ENCODE data around the gene MACIR.

The MACIR gene

DNA sequence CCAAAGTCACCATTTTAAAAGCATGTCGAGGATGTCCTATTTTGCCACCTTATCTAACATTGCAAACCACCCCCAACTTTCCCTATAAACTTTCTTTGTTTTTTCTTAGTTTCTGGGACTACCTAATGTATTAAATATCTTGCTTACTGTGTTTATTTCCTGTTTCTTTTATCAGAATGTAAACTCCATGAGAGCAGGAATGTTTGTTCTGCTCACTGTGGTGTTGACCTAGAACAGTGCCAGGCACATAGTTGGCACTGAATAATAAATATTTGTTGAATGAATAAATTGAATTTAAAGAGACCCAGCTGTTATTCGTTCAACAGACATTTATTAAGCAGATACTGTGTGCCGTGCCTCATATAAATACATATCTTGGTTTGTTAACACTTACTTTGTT, 35.2 kb downstream of the MACIR start:
- DNase-seq: no peak

DNA sequence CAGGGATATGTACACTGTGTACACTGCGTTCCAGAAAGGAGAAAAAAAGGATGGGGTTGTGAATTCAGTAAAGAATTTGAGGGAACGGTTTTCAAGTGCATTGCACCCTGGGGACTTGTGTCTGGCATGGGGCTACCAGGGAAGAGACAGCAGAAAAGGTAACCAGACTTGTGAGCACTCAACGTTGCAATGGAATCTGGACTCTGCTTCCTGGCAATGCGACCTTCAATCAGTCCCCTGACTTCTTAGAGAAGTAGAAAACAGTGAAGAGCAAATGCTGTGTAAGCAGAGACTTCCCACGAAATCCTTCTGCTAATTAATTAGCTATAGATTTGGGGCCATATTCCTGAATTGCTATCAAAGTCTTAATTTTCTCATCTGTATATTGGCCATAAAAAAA, 36.3 kb downstream of the MACIR start:
- DNase-seq: no peak

- no peak for DNase-seq
Observed at GRCh38 chr5:103295424-103295823, 36.9 kb downstream of the MACIR start.

- DNase-seq: no peak
Observed at GRCh38 chr5:103295871-103296270, 37.3 kb downstream of the MACIR start.

DNA sequence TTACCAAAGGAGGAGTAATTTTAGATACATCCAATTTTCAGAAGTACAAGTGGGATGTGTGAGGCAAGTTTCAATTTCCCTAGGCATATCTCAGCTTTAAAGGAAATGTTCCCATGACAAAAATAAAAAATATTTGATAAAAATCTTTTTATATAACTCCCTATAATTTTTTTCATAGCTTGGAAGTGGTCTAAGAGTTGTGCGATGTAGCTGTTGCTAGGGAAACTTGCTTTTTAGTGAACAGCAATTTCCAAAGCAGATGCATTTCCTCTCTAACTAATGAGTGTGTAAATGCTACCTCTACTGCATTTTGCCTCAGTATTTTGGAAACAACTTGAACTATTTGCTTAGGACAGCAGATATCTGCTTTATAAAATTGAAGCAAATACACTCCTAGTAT, 39.6 kb downstream of the MACIR start:
- no peak for DNase-seq

DNA sequence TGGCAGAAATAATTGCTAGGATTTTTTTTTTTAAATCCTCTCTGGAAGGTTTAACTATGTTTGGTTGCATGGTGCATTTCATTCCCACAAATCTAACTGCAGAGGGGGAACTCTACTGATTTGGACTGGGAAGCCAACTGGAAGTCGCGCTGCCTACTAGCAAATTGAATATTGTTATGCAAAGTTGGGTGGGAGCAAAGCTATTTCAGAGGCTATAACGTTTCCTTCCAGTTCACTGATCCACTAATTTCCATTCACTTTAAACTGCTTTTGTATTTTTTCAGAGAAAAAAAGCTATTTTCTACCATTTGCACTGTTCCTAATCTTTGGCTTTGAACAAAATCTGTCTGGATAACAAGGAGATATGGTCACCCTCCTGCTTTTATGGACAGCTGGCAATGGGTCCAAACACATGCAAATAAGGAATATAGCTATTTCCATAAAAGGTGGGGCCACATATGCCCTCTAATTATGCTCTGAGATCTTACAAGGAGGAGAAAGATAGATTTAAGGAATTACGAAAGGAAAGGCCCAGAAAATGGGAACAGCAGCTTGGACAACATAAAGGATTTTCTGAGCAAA, 40.1 kb downstream of the MACIR start:
- DNase-seq: no peak

DNA sequence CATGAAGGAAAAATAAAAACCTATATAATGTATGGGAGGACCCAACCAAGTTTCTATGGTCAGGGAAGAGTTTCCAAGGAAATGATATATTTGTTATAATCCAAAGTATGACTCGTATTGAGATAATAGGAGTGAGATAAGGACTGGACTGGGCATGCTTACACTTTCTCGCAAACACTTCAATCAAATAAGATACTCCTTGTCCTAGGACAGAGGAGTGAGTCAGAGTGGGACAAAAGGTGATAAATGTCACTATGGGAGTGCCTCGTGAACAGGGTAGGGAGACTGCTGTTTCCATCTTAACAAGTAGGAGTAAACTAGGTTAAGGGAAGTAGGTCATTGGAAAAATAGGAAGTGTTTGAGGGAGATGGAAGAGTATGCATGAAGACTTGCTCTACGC, 47.2 kb downstream of the MACIR start:
- no peak for DNase-seq

- no peak for DNase-seq
Observed at GRCh38 chr5:103307470-103307869, 48.9 kb downstream of the MACIR start.

GRCh38 chr5:103308774-103309173, 50.2 kb downstream of the MACIR start:
- DNase-seq: no peak

DNA sequence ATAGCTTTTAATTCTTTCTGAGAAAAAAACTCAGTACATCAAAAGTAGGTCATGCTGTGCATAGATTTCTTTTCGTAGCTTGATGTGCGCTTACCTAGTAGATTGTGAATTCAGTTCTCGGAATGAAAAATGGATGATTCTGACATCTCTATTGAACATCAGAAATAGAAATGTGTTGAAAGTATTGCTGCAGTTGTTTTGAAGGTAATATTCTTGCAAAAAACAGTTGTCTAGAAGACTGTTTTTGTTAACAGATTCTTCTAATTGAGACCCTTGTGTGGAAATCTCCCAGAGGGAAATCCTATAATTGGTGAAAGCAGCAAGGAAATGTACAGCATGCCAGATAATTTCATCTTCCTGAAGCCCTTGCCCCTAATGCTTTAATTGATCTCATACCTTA, 54.5 kb downstream of the MACIR start:
- no peak for DNase-seq

- DNase-seq: no peak
Observed at GRCh38 chr5:103315455-103315854, 56.9 kb downstream of the MACIR start.

DNA sequence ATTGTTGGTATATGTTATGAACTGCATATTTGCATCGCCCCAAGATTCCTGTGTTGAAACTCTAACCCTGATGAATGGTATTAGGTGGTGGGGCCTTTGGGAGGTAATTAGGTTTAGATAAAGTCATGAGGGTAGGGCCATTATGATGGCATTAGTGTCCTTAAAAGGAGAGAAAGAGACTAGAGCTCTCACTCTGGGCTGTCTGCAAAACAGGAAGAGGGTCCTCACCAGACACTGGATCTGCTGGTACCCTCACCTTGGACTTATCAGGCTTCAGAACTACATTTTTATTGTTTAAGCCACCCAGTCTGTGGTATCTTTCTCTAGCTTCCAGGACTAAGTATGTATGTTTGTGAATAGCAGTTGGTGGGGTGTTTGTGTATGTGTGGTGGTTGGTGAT, 68.9 kb downstream of the MACIR start:
- no peak for DNase-seq

DNA sequence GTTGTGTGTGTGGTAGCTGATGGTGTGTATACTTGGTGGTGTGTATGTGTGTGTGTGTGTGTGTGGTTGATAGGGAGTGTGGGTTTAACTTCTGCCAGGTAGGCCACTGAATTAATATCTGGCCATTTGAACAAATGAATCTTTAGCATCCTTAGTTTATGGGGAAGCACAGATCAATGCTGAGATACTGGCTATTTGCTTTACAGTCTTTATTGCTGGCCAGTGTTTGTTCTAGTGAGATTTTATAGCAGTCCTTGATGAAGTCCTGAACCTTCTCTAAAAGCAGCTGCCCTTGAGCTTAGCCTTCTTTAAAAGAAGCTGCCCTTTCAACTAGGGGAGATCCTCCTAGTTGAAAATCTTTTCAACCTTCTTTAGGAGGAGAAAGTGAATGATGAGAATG, 69.3 kb downstream of the MACIR start:
- DNase-seq: no peak

Measured in T-helper 1 cell (primary cell).